ENCODE results near the gene PPM1D.
A peak's percentile ranks its signal among the peaks of the same experiment; 100 is the strongest.
"Not testable (repeated sequence)": the region's sequence is repeated elsewhere in the genome, so short reads cannot be mapped to it uniquely, and the experiment has no call there.

Gene PPM1D

GRCh38 chr17:60674637-60675036 lies 74.6 kb downstream of the PPM1D start:
- not testable (repeated sequence) for DNase-seq (ENCODE audit: low spot score)

- DNase-seq (ENCODE audit: low spot score) = no peak
Measured at GRCh38 chr17:60675997-60676396, 76.0 kb downstream of the PPM1D start.

- DNase-seq (ENCODE audit: low spot score) = no peak
Measured at GRCh38 chr17:60676758-60677307, 76.8 kb downstream of the PPM1D start.

- peak; percentile 96 for DNase-seq (ENCODE audit: low spot score)
Measured at GRCh38 chr17:60677308-60678117, 77.5 kb downstream of the PPM1D start, which contains the start of gene BCAS3. Gene BCAS3 (plus strand): TSS chr17:60677851.

GRCh38 chr17:60678118-60678444 lies 78.1 kb downstream of the PPM1D start:
- DNase-seq (ENCODE audit: low spot score) = no peak

- no peak for DNase-seq (ENCODE audit: low spot score)
Measured at GRCh38 chr17:60679287-60679686, 79.3 kb downstream of the PPM1D start.

- no peak for DNase-seq (ENCODE audit: low spot score)
Measured at GRCh38 chr17:60680754-60681153, 80.8 kb downstream of the PPM1D start.

GRCh38 chr17:60685437-60685836 lies 85.4 kb downstream of the PPM1D start:
- no peak for DNase-seq (ENCODE audit: low spot score)

- no peak for DNase-seq (ENCODE audit: low spot score)
Measured at GRCh38 chr17:60695960-60696359, 96.0 kb downstream of the PPM1D start.

- no peak for DNase-seq (ENCODE audit: low spot score)
Measured at GRCh38 chr17:60699090-60699489, 99.1 kb downstream of the PPM1D start.

GRCh38 chr17:60704170-60704569 lies 104.2 kb downstream of the PPM1D start:
- DNase-seq (ENCODE audit: low spot score) = no peak

GRCh38 chr17:60712675-60713074 lies 112.7 kb downstream of the PPM1D start:
- no peak for DNase-seq (ENCODE audit: low spot score)

GRCh38 chr17:60713608-60714007 lies 113.6 kb downstream of the PPM1D start:
- DNase-seq (ENCODE audit: low spot score) = no peak
